GM21447 (cell line): ENCODE data around the gene P2RY8.
"Not testable (repeated sequence)": the region's sequence is repeated elsewhere in the genome, so short reads cannot be mapped to it uniquely, and the experiment has no call there.

ENCODE experiments used
- ATAC-seq: cut with Tn5 transposase; IDR thresholded peaks from one replicate; pipeline ENCODE4 v1.9.1; 2021; ENCODE audit not compliant: unreplicated experiment

The P2RY8 gene

DNA sequence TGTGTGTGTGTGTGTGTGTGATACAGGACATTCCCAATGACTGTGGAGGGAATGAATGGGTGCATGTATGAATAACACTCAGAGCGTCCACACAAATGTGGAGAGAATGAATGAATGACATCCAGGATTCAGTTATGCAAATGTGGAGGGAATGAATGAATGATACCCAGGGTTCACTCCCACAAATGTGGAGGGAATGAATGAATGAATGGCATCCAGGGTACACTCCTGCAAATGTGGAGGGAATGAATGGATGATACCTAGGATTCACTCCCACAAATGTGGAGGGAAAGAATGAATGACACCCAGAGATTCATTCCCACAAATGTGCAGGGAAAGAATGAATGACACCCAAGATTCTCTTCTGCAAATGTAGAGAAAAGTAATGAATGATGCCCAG is 48.2 kb downstream of the P2RY8 start:
- no peak for ATAC-seq

DNA sequence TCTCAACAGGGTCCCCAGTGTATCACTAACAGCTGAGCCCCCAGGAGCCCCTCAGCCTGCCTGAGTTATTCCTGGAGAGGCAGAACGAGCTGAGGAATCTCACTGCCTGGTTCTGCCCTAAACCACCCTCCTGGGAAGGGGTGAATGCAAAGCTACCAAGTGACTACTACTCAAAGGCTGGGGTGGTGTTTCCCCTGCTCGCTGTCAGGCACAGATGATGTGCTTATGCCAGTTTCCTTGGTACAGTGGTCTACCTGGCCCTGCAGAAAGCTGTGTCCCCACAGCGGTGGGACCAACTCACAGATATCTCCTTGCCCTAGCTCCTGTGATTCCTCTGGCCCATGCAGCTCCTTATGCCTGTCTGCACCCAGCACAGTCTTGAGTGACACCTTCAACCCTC is 48.8 kb downstream of the P2RY8 start:
- ATAC-seq: no peak

DNA sequence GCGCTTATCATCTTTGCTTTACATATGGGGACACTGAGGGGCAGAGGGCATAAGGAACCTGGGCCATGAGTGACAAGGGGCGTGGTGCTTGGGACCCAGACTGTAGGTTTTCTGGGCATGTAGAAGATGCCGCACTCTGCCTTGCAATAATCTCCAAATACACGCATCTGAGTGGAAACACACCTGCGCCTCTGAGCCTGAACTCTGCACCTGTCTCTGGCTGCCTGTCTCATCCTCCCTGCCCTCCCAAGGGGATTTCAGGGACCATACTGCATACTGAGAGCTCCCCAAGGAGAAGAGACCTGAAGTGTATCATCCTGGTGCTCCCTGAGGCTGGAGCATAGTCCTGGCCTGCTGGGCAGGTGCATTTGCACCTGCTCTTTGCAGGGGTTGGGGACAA is 49.6 kb downstream of the P2RY8 start:
- ATAC-seq: no peak

DNA sequence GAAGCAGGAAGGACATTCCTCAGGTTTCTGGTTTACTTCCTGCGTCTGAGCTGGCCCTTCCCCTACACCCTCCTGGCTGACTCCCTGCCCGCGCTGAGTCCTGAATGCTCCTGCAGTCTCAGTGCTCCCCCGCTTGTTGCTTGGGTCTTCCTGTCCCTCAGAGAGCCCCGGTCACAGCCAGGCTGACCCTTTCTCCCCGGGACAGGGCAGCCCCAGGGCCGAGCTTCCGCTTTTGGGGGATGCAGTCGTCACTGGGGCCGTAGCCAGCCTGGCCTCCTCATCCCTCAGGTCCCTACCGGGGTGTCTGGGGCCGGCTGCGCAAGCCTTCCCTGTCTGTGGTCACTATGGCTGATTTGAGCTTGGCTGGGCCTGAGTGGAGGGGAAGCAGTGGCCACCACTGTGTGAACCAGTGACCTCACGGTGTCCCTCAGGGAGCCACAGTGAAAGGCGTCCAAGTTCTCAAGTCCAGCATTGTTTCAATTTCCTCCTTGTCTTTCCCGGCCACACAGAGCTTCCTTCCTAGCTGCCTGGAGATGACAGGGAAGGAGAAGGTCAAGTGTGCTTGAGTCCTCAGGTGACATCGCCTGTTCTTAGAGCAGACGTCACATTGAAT is 50.1 kb downstream of the P2RY8 start:
- ATAC-seq: no peak

DNA sequence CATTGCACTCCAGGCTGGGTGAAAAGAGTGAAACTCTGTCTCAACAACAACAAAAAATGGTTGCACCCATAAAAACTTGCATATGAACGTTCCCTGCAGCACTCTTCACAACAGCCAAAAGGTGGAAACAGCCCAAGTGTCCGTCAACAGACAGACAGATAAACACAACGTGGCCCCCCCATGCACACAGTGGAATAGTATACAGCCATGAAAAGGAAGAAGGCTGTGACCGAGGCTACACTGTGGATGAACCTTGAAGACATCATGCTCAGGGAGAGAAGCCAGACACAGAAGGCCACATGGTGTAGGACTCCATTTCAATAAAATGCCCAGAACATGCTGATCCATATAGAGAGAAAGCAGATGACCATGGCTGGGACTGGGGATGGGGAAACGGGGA is 50.8 kb downstream of the P2RY8 start:
- no peak for ATAC-seq

DNA sequence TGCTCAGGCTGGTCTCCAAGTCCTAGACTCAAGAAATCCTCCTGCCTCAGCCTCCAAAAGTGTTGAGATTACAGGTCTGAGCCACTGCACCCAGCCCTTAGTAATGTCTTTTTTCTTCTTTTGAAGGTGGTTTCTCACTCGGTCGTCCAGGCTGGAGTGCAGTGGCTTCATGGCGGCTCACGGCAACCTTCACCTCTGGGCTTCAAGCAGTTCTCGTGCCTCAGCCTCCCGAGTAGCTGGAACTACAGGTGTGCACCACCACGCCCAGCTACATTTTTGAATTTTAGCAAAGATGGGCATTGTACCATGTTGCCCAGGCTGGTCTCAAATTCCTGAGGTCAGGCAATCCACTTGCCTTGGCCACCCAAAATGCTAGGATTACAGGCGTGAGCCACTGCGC is 52.0 kb downstream of the P2RY8 start:
- ATAC-seq: no peak

DNA sequence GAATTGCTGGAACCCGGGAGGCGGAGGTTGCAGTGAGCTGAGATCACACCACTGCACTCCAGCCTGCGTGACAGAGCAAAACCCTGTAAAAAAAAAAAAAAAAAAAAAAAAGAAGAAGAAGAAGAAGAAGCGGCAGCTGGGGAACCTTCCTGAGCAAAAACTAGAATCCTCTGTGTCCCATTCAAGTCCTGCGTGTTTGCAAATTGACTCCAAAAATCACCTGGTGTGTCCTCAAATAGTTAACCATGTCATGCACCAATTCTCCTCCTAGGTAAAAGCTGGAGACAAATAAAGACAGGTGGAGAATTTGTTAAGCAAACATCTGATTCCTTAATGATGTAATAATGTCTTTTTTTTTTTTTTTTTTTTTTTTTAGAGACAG is 52.4 kb downstream of the P2RY8 start:
- no peak for ATAC-seq

DNA sequence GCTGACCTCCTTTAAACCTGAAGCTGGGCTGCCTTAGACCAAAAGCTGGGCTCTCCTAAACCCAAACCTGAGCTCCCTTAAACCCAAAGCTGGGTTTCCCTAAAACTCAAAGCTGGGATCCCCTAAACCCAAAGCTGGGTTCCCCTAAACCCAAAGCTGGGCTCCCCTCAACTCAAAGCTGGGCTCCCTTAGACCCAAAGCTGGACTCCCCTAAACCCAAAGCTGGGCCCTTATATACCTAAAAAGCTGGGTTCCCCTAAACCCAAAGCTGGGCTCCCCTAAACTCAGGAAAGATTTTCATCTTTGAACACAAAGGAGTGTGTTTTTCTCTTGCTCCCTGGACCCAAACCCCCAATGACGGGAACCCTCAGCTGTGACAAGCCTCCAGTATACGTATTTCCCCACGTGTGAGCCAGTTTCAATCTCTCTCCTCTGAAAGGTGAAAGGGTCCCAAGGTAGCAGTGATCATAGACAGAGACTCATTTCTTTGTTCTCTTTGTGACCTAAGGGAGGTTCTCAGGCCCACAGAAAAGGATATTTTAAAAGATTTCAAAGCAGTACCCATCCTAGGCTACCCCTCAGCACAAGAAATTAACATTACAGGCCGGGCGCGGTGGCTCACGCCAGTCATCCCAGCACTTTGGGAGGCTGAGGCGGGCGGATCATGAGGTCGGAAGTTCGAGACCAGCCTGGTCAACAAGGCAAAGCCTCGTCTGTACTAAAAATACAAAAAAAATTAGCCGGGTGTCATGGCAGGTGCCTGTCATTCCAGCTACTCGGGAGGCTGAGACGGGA is 52.9 kb downstream of the P2RY8 start:
- ATAC-seq: peak; percentile 49

DNA sequence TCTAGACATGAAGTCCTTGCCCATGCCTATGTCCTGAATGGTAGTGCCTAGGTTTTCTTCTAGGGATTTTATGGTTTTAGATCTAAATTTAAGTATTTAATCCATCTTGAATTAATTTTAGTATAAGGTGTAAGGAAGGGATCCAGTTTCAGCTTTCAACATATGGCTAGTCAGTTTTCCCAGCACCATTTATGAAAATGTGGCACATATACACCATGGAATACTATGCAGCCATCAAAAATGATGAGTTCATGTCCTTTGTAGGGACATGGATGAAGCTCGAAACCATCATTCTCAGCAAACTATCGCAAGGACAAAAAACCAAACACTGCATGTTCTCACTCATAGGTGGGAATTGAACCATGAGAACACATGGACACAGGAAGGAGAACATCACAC is 54.5 kb downstream of the P2RY8 start:
- not testable (repeated sequence) for ATAC-seq

DNA sequence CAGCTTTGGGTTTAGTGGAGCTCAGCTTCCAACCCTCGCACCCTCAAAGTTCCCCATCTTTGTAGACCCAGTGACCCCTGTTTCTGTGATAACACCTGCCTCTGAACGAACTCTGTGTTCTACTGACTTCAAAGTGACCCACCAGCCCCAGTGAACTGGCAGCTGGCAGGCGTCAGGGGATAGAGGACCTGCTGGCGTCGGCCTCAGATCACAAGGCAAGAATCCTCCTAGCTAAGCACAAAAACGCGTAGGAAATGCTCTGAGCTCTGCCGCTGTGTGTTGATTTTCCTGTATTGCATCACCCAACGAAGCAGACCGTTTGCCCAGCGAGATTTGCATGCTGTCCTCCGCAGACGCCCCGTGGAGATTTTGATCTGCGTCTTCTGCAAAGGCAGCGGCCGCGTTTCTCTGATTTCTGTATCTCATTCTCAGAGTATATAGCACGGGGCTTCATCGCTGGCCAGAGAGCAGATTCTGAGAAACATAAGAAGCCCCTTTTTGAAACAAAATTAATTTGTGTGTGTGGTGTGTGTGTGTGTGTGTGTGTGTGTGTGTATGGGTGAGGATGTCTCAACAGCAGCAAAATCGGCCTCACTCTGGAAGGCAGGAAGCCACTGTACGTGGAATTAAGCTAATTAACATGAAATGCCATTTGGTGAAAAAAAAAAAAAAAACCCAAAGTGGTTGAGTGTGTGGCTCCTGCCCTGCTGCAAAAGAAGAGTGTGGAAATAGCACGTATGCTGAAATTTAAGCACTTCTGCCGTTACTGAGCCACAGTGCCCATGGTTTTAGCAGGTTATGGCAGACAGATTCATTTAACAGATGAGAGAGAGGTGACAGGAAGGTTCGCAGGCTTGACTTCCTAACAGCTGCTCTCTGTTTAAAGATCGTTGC is 55.1 kb downstream of the P2RY8 start:
- peak; percentile 47 for ATAC-seq

DNA sequence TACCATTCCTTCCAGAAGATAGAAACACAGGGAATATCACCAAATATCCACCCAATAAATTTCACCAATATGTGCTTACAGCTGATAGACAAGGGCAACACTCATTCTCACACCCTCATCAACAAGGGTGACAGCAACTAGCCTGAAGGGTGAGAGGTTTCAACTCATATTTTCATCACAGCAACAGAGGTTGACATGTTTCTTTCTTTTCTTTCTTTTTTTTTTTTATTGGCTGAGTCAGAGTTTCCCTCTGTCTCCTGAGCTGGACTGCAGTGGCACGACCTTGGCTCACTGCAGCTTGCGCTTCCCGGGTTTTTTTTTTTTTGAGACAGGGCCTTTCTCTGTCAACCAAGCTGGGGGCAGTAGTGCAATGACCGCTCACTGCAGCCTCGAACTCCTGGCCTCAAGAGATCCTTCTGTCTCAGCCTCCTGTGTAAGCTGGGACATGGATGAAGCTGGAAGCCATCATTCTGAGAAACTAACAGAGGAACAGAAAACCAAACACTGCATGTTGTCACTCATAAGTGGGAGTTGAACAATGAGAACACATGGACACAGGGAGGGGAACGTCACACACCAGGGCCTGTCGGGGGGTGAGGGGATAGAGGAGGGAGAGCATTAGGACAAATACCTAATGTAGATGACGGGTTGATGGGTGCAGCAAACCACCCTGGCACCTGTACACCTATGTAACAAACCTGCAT is 56.8 kb downstream of the P2RY8 start:
- no peak for ATAC-seq

DNA sequence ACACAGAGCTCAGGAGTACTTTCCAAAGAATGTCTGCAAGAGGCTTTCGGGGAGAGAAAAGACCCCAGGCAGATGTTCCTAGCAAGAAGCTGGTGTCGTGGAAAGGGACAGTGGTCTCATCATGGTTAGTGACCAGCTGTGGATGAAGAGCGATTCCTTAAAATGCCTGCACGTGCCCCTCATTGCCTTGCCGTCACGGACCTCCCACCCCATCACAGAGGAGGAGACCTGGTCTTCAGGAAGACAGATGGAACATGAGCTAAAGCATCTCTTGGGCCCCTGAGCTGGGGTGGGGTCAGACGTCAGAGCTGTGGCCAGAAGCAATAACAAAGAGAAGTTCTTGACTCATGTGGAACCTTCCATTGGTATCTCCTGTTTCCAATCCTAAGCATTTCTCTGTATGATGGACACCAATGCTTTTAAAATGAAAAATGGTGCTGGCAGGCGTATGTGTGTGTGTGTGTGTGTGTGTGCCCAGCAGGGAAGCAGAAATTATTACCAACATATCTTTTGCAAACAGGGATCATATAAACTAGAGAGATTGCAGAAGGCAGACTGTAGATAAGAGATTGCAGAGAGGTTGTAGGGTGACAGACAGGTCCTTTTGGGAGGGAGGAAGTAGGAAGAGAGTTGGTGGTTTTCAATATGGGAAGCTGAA is 59.1 kb downstream of the P2RY8 start:
- no peak for ATAC-seq

DNA sequence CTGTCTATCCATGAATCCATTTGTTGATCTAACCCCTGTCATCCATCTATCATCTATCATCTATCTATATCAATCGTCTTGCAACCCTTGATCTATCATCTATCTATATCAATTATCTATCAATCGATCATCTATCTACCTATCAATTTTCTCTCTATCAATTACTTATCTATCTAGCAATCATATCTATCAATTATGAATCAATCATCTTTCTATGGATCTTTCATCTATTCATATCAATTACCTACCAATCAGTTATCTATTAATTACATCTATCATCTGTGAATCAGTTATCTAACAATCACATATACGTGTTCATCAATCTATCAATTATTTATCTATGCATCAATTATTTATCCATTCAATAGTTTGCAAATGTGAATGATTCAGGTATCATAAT is 59.8 kb downstream of the P2RY8 start:
- no peak for ATAC-seq

DNA sequence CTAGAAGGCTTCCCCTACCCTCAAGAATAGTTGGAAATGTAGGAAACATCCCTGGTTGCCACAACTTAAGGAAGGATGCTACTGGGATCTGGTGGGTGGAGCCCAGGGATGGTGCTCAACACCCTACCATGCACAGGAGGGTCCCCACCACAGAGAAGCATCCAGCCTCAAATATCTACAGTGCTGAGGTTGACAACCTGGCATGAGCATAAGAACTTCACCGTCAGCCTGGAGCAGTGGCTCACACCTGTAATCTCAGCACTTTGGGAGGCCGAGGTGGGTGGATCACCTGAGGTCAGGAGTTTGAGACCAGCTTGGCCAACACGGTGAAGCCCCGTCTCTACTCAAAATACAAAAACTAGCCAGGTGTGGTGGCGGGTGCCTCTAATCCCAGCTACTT is 60.3 kb downstream of the P2RY8 start:
- ATAC-seq: no peak

DNA sequence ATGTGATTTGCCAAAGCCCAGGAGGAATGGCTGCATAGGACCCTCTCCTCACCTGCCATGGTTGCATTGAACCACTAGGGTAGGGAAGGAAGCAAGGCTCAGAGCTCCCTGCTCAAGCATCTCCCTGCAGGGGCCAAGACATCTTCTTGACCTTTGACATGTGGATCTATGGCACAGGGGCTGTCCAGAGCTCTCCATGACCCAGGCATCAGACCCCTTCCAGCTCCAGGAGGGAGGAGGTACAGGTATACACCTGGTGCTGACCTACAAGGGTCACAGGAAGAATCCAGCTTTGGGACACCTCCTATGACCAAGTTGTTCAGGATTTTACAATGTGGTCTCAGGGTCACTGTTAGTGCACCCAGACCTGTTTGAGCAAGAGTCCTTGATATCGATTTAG is 61.1 kb downstream of the P2RY8 start:
- ATAC-seq: no peak

DNA sequence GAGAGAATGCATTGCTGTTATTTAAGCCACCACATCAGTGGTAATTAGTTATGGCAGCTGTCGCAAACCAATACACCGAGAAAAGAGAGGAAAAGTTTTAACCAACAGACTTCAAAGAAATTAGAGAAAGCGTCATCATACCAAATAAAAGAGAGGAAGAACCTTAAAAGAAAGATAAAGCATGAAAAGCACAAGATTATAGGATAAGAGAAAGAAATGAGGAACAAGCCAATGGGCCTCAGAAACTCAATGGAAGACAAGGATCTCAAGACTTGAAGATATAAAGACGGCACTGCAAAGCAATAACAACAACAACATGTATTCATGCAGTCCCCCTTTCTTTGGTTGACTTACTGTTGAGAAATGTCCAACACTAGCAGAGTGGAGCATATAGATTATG is 61.5 kb downstream of the P2RY8 start:
- ATAC-seq: no peak

DNA sequence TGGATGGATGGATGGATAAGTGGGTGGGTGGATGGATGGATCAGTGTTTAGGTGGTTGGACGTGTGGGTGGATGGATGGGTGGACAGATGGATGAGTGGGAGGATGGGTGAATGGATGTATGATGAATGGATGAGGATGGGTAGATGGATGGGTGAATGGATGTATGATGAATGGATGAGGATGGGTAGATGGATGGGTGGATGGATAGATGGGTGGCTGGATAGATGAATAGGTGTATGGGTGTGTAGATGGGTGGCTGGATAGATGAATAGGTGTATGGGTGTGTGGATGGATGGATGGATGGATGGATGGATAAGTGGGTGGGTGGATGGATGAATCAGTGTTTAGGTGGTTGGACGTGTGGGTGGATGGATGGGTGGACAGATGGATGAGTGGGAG is 62.4 kb downstream of the P2RY8 start:
- not testable (repeated sequence) for ATAC-seq

DNA sequence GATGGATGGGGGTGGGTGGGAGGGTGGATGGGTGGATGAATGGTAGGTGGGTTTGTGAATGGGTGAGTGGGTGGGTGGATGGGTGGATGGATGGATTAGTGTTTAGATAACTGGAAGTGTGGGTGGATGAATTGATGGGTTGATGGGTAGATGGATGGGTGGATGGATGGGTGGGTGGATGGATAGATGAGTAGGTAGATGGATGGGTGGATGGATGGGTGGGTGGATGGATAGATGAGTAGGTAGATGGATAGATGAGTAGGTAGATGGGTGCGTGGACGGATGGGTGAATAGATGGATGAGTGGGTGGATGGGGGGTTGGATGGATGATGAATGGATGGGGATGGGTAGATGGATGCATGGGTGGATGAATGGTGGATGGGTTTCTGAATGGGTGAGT is 64.0 kb downstream of the P2RY8 start:
- ATAC-seq: no peak

DNA sequence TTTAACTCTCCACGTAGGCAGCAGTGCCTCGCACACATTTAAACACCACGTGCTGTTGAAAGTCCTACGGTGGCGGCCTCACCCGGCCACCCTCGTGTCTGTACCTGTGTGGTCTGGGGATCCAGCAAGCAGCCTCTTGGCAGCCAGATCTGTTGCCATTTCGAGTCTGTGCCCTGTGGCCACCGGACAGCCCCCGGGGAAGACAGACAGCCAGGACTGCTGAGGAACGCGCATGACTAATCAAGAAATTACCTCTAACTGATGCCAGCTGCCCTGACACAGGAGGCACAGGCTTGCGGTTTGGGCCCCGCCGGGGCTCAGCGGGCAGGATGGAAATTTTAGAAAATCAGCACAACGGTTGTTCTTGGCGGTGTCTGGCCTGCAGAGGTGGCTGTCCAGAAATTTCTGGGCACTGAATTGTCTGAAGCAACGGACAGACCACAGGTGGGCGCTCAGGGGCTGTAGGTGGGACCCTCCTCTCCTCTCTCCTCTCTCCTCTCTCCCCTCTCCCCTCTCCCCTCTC is 68.7 kb downstream of the P2RY8 start:
- ATAC-seq: peak; percentile 43

DNA sequence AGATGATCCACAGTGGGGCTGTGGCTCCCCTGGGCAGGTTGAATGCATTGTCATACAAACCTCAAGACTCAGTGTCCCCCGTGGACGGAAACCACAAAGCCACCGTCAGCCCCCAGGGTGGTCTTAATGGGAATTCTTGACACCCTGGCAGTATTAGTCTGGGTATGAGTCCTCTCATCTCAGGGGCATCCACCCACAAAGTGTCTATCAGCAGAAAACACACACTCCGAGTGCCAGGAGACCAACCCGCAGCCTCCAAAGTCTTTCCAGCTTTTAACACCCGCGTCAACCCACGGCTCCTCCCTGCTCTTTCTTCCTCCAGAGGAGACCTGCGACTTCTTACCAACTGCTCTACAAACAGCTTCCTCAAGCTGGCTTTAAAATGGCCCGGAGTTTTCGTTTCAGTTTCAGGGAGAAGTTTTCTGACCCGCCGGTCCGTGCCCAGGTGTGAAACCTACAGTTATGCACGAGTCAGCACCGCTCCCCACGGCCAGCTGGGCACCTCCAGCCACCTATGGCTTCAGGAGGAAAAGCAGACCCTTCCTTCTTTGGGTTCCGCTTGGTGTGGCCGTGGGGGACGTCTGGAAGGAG is 69.9 kb downstream of the P2RY8 start:
- ATAC-seq: peak; percentile 48
